B cell (primary cell): ENCODE data around the gene PARN.

Experiments used
- CTCF ChIP-seq: fragments of 200-600 bp; IDR thresholded peaks from one replicate; pipeline ENCODE4 v1.8.0; 2022; ENCODE audit warnings: antibody characterized with exemption, mild to moderate bottlenecking
- EZH2 ChIP-seq: IDR thresholded peaks from 2 replicates; pipeline ENCODE4 v1.6.1; 2012; ENCODE audit warnings: borderline replicate concordance, low read depth, mild to moderate bottlenecking, moderate library complexity, low read length; ENCODE audit not compliant: insufficient read depth, poor library complexity, severe bottlenecking

- TF ChIP-seq CTCF (no peak), EZH2 (no peak)
These were observed 179.2 kb downstream of the PARN start for GRCh38 chr16:14450846-14451245.
